ENCODE results near the gene CADPS2. TPM values are rescaled to one million over a fixed set of nuclear protein-coding genes. Genes with fewer than 3 reads are reported as not detected.

CADPS2 gene
- total and polyA plus RNA-seq, 8 donors = 7.0 to 57.8 (median 29.7) TPM

DNA sequence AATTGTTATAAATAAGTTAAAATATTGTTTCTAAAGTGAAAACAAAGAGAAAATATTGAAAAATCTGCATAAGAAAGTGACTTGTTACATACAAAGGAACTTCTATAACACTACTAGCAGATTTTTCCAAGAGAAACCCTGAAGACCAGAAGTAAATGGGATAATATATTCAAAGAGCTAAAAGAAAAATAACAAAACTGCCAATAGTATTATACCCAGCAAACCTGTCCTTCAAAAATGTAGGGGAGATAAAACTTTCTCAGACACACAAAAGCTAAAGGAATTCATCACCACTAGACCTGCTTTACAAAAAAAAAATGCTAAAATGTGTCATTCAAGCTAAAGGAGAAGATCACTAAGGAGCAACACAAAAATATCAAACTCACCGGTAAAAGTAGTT, 17.0 kb downstream of the CADPS2 start:
- Histone ChIP-seq H3K27ac (no peak overlapping the region), H3K36me3 (no peaks in the 10 kb centered on the region), H3K9me3 (peaks cover 5 to 25% (median 17%) of the 10 kb centered on the region in 4 donors), H3K27me3 (no peaks in the 10 kb centered on the region), H3K4me3 (no peak overlapping the region), H3K4me1 (no peaks in the 10 kb centered on the region)
- DNase-seq = no peak
- no peak for TF ChIP-seq EP300 (IDR thresholded peaks at IDR 0.05)
- no peak for TF ChIP-seq POLR2AphosphoS5 (IDR thresholded peaks at IDR 0.05)
- TF ChIP-seq POLR2A (IDR thresholded peaks at IDR 0.05) = no peak
- TF ChIP-seq CTCF (IDR thresholded peaks at IDR 0.05) = no peak
- intact Hi-C loops (cut with DNase I; ENCODE audit: low total_unique reads) = no loop called here
- WGBS, 5 donors = 29 to 99% (median 55%) methylated on average over 1 of the region's 1 CpG

- DNase-seq = no peak
- Histone ChIP-seq H3K27me3 (no peaks in the 10 kb centered on the region), H3K9me3 (peaks cover 5 to 25% (median 17%) of the 10 kb centered on the region in 4 donors), H3K4me3 (no peak overlapping the region), H3K27ac (no peak overlapping the region), H3K4me1 (no peaks in the 10 kb centered on the region), H3K36me3 (no peaks in the 10 kb centered on the region)
- intact Hi-C loops (cut with DNase I; ENCODE audit: low total_unique reads) = no loop called here
- TF ChIP-seq POLR2AphosphoS5 (IDR thresholded peaks at IDR 0.05) = no peak
- no peak for TF ChIP-seq EP300 (IDR thresholded peaks at IDR 0.05)
- no peak for TF ChIP-seq CTCF (IDR thresholded peaks at IDR 0.05)
Observed at GRCh38 chr7:122867471-122867980, 18.7 kb downstream of the CADPS2 start.

- intact Hi-C loops (cut with DNase I; ENCODE audit: low total_unique reads) = no loop called here
- Histone ChIP-seq H3K9me3 (peaks cover 5 to 19% (median 14%) of the 10 kb centered on the region in 4 donors), H3K36me3 (no peaks in the 10 kb centered on the region), H3K4me3 (no peak overlapping the region), H3K27ac (no peak overlapping the region), H3K27me3 (no peaks in the 10 kb centered on the region), H3K4me1 (no peaks in the 10 kb centered on the region)
- no peak for TF ChIP-seq EP300 (IDR thresholded peaks at IDR 0.05)
- no peak for TF ChIP-seq POLR2AphosphoS5 (IDR thresholded peaks at IDR 0.05)
- TF ChIP-seq CTCF (IDR thresholded peaks at IDR 0.05) = no peak
- no peak for TF ChIP-seq POLR2A (IDR thresholded peaks at IDR 0.05)
- DNase-seq = no peak
- 70 to 88% (median 83%) methylated on average over 3 of the region's 3 CpGs for WGBS, 5 donors
Observed at GRCh38 chr7:122864838-122865237, 21.4 kb downstream of the CADPS2 start.

DNA sequence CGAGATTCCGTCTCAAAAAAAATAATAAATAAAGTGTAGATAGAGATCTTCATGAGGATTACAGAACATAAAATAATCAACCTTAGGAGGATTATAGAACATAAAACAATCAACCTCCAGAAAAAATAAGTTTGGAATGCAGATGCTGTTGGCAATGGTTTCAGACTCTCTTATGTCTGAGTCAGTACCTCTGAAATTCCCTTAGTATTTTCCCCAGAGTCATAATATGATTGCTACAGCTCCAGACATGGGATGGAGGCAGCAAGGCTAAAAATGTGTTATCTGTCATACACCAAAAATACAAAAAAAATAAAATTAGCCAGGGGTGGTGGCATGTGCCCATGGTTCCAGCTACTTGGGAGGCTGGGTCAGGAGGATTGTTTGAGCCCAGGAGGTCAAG, 22.2 kb downstream of the CADPS2 start:
- intact Hi-C loops (cut with DNase I; ENCODE audit: low total_unique reads) = no loop called here
- Histone ChIP-seq H3K4me3 (no peak overlapping the region), H3K36me3 (no peaks in the 10 kb centered on the region), H3K27ac (no peak overlapping the region), H3K9me3 (peaks cover under 1 to 11% (median 6%) of the 10 kb centered on the region in 4 donors), H3K4me1 (no peaks in the 10 kb centered on the region), H3K27me3 (no peaks in the 10 kb centered on the region)
- DNase-seq = no peak
- 92 to 100% (median 95%) methylated on average over 2 of the region's 2 CpGs for WGBS, 5 donors
- no peak for TF ChIP-seq EP300 (IDR thresholded peaks at IDR 0.05)
- TF ChIP-seq POLR2A (IDR thresholded peaks at IDR 0.05) = no peak
- TF ChIP-seq CTCF (IDR thresholded peaks at IDR 0.05) = no peak
- no peak for TF ChIP-seq POLR2AphosphoS5 (IDR thresholded peaks at IDR 0.05)
